Measurements from ENCODE around the gene SPATA2L. TPM values are rescaled to one million over a fixed set of nuclear protein-coding genes. Genes with fewer than 3 reads are reported as not detected.

The SPATA2L gene
- total RNA-seq, 2 donors from 2014 or later, result 7.9 to 13.0 TPM

Other genes starting within 250 kb of the SPATA2L start
- 100 to 1,000 TPM in 1 of 2 donors, 10 to 100 TPM in 1; 95.0 to 110 TPM for gene ANKRD11, start 211.1 kb downstream of the SPATA2L start, total RNA-seq
- gene SPG7, start 193.3 kb downstream of the SPATA2L start, total RNA-seq, result 10 to 100 TPM; 64.1 to 65.2 TPM
- 1,000 to 10,000 TPM; 1,338 to 1,459 TPM for gene RPL13, start 141.0 kb downstream of the SPATA2L start, total RNA-seq
- gene CPNE7, start 125.9 kb downstream of the SPATA2L start, total RNA-seq, result under 1 TPM in 1 of 2 donors, not detected in 1; 0.71 TPM
- gene DPEP1, start 88.1 kb downstream of the SPATA2L start, total RNA-seq, result under 1 TPM in 1 of 2 donors, not detected in 1; 0.79 TPM
- 10 to 100 TPM; 47.1 to 59.8 TPM for gene CHMP1A, start 44.0 kb downstream of the SPATA2L start, total RNA-seq
- 1 to 10 TPM; 5.0 to 5.8 TPM for gene SPATA33, start 43.9 kb downstream of the SPATA2L start, total RNA-seq
- gene CDK10, start 15.0 kb downstream of the SPATA2L start, total RNA-seq, result 10 to 100 TPM; 33.7 to 37.5 TPM
- gene VPS9D1, start 19.2 kb upstream of the SPATA2L start, total RNA-seq, result 10 to 100 TPM in 1 of 2 donors, 1 to 10 TPM in 1; 8.4 to 11.8 TPM
- 10 to 100 TPM; 16.4 to 17.4 TPM for gene ZNF276, start 19.8 kb upstream of the SPATA2L start, total RNA-seq
- 1 to 10 TPM; 3.0 to 5.0 TPM for gene FANCA, start 114.9 kb upstream of the SPATA2L start, total RNA-seq
- 1 to 10 TPM in 1 of 2 donors, under 1 TPM in 1; 0.33 to 1.0 TPM for gene SPIRE2, start 126.8 kb upstream of the SPATA2L start, total RNA-seq
- 100 to 1,000 TPM; 127 to 158 TPM for gene TCF25, start 171.9 kb upstream of the SPATA2L start, total RNA-seq
- gene MC1R, start 217.2 kb upstream of the SPATA2L start, total RNA-seq, result 1 to 10 TPM; 2.7 to 5.4 TPM
- gene TUBB3, start 221.6 kb upstream of the SPATA2L start, total RNA-seq, result 10 to 100 TPM in 1 of 2 donors, 1 to 10 TPM in 1; 5.9 to 16.1 TPM
- gene DEF8, start 247.1 kb upstream of the SPATA2L start, total RNA-seq, result 10 to 100 TPM; 54.0 to 58.6 TPM